ENCODE measurements around the gene SALL3. TPM values are rescaled to one million over a fixed set of nuclear protein-coding genes. Genes with fewer than 3 reads are reported as not detected.

The SALL3 gene
- total RNA-seq, 1 donor from 2014 or later, result 23.4 TPM

GRCh38 chr18:78975699-78976335, 3.8 kb upstream of the SALL3 start:
- peaks cover 37% of the 10 kb centered on the region for H3K27me3 Mint-ChIP-seq (ENCODE audit: unreplicated experiment)
- peaks cover 4% of the 10 kb centered on the region for H3K36me3 Mint-ChIP-seq (ENCODE audit: unreplicated experiment)
- H3K27ac Mint-ChIP-seq (ENCODE audit: unreplicated experiment), result no peak overlapping the region
- peaks cover 12% of the 10 kb centered on the region for H3K9me3 Mint-ChIP-seq (ENCODE audit: unreplicated experiment)
- no peak for TF ChIP-seq CTCF (IDR thresholded peaks at IDR 0.05; ENCODE audit: partially characterized antibody, unreplicated experiment)
- no peak for DNase-seq
- H3K4me3 Mint-ChIP-seq (ENCODE audit: unreplicated experiment), result peak overlapping the region; percentile 77
- H3K4me1 Mint-ChIP-seq (ENCODE audit: low read depth, unreplicated experiment), result peaks cover 19% of the 10 kb centered on the region

DNA sequence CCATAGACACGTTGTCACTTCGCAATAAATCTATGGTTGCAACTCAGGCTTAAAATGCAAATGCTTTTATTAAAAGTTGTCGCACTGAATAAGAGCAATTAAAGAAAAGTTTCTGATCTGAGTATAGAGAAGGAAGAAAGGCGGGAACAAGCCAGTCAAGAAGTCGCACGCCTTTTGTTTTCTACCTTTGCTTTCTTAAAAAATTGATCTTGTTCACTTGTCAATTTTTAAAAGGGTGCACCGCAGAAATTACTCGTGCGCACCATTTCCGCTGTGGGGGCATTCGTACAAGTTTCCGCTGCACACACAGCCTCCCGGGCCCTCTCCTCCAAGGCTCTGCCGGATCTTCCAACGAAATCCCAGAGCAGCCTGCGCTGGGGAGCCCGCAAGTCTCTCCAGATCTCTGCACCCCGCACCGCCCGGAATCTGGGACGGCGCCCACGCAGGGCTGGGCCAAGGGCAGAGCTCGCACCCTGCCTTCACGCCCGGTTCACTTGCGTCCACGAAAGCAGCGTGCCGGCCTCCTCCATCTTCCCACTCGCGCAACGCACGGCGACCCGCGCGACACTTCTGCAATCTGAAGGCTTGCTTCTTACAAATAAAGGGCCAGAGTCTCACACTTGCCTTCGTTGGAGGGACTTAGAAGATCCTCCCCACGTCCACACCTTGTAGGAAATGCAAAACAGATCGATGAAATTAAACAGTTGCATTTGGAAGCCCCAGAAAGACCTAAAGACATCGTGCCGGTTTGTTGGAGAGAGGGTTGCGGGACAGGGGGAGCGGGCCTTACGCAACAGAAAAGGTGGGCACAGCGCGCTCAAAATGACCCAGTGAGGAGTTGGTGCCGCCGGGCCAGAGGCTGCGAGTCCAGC, 2.6 kb upstream of the SALL3 start:
- Mint-ChIP-seq H3K36me3 (ENCODE audit: unreplicated experiment) (no peaks in the 10 kb centered on the region), H3K27me3 (ENCODE audit: unreplicated experiment) (peaks cover 32% of the 10 kb centered on the region)
- DNase-seq, result no peak

GRCh38 chr18:78977637-78978348, 1.8 kb upstream of the SALL3 start:
- H3K27ac Mint-ChIP-seq (ENCODE audit: unreplicated experiment), result peak overlapping the region; percentile 33

More for the DNA sequence above, 2.6 kb upstream of the SALL3 start:
- Mint-ChIP-seq H3K4me3 (ENCODE audit: unreplicated experiment) (peak overlapping the region; percentile 85), H3K4me1 (ENCODE audit: low read depth, unreplicated experiment) (peaks cover 23% of the 10 kb centered on the region), H3K27ac (ENCODE audit: unreplicated experiment) (peak overlapping the region; percentile 11), H3K9me3 (ENCODE audit: unreplicated experiment) (peaks cover 18% of the 10 kb centered on the region)
- TF ChIP-seq CTCF (IDR thresholded peaks at IDR 0.05; ENCODE audit: partially characterized antibody, unreplicated experiment), result no peak

DNA sequence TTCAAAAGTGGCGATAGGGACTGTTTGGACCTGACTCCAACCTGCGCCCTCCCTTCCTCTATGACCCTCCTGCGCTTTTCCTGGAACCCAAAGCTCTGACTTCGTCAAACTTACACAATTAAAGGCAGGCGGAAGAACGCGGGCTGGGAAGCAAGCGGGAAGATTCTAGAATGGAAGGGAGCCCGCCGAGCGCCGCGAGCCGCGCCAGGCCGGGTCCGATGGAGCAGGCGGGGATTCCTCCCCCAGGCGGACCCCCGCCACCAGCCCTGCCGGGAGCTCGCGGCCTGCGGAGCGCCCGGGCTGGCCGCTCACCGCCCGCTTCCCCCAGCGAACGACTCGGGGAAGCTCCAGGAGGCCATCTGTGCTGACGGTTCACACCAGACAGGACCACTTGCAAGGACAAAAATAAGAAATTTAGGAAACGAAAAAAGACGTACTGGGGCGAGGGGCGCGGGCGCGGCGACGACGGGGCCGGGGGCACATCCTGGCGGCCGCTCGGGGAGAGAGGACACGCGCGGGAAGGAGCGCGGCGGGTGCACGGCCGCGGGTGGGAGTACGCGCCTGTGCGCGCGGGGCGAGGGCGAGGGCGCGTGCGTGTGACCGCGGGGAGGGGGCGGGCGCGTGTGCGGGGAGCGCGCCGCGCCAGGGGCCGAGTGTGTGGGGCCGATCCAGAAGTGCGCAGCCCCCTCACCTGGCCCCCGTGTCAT, 1.1 kb upstream of the SALL3 start:
- no peak for DNase-seq
- Mint-ChIP-seq H3K36me3 (ENCODE audit: unreplicated experiment) (no peaks in the 10 kb centered on the region), H3K4me3 (ENCODE audit: unreplicated experiment) (peak overlapping the region; percentile 85), H3K27ac (ENCODE audit: unreplicated experiment) (peak overlapping the region; percentile 33), H3K9me3 (ENCODE audit: unreplicated experiment) (peaks cover 16% of the 10 kb centered on the region), H3K27me3 (ENCODE audit: unreplicated experiment) (peaks cover 28% of the 10 kb centered on the region), H3K4me1 (ENCODE audit: low read depth, unreplicated experiment) (peaks cover 32% of the 10 kb centered on the region)
- no peak for TF ChIP-seq CTCF (IDR thresholded peaks at IDR 0.05; ENCODE audit: partially characterized antibody, unreplicated experiment)

More at GRCh38 chr18:78977637-78978348, 1.8 kb upstream of the SALL3 start:
- DNase-seq, result no peak
- Mint-ChIP-seq H3K27me3 (ENCODE audit: unreplicated experiment) (peaks cover 31% of the 10 kb centered on the region), H3K36me3 (ENCODE audit: unreplicated experiment) (no peaks in the 10 kb centered on the region), H3K4me3 (ENCODE audit: unreplicated experiment) (peak overlapping the region; percentile 85), H3K4me1 (ENCODE audit: low read depth, unreplicated experiment) (peaks cover 30% of the 10 kb centered on the region), H3K9me3 (ENCODE audit: unreplicated experiment) (peaks cover 19% of the 10 kb centered on the region)
- no peak for TF ChIP-seq CTCF (IDR thresholded peaks at IDR 0.05; ENCODE audit: partially characterized antibody, unreplicated experiment)
